Small intestine (tissue), 7 donors: Measurements from ENCODE around the gene PACSIN1. TPM values are rescaled to one million over a fixed set of nuclear protein-coding genes. Genes with fewer than 3 reads are reported as not detected.

ENCODE experiments used
- DNase-seq, 2 donors: peaks; one replicate each; pipeline versions ENCODE4 v3.0.0 to v3.0.0-alpha.2; 2013
- FAIRE-seq: peaks from 2 replicates; lab custom pipeline; 2012; peaks lifted over from hg19 to GRCh38; lab: Jason Lieb, UNC
- H3K27ac ChIP-seq, 3 donors: one replicate each; pipeline ENCODE4 v1.5.1; 2013; ENCODE audit warnings: low read length in 2 of 3, mild to moderate bottlenecking in 2 of 3, control low read depth in 1 of 3, inconsistent platforms in 1 of 3, low read depth in 1 of 3, moderate library complexity in 1 of 3
- H3K27me3 ChIP-seq, 3 donors: one replicate each; pipeline ENCODE4 v1.6.1; 2013; ENCODE audit warnings: low read length in 3 of 3, inconsistent platforms in 1 of 3; ENCODE audit not compliant: control insufficient read depth in 3 of 3, insufficient read depth in 3 of 3
- H3K36me3 ChIP-seq, 3 donors: one replicate each; pipeline ENCODE4 v1.6.1; 2013; ENCODE audit warnings: low read length in 3 of 3, inconsistent platforms in 1 of 3, low read depth in 1 of 3, mild to moderate bottlenecking in 1 of 3, moderate library complexity in 1 of 3; ENCODE audit not compliant: control insufficient read depth in 3 of 3, insufficient read depth in 2 of 3
- H3K4me1 ChIP-seq, 3 donors: one replicate each; pipeline ENCODE4 v1.6.1; 2013; ENCODE audit warnings: low read length in 2 of 3, inconsistent platforms in 1 of 3, low read depth in 1 of 3, mild to moderate bottlenecking in 1 of 3, moderate library complexity in 1 of 3; ENCODE audit not compliant: control insufficient read depth in 3 of 3, insufficient read depth in 2 of 3
- H3K4me3 ChIP-seq, 3 donors: one replicate each; pipeline ENCODE4 v1.5.1; 2013; ENCODE audit warnings: low read length in 3 of 3, control low read depth in 1 of 3, inconsistent platforms in 1 of 3, low read depth in 1 of 3, mild to moderate bottlenecking in 1 of 3, moderate library complexity in 1 of 3
- H3K9me3 ChIP-seq, 2 donors: one replicate each; pipeline ENCODE4 v1.6.1; 2013; ENCODE audit warnings: low read depth in 1 of 2, low read length in 1 of 2; ENCODE audit not compliant: control insufficient read depth in 2 of 2, insufficient read depth in 1 of 2
- WGBS, 3 donors: extraction: QIAGEN DNeasy Blood & Tissue Kit; methylation state at CpG; one replicate each; pipeline ENCODE4 v1.1.7; 2013; 5-methylcytosine and 5-hydroxymethylcytosine counted together
- polyA plus RNA-seq, 4 donors: library from polyadenylated mRNA; stranded (reverse) in 3 of 4; unstranded in 1 of 4; fragments of 200-250 nt in 3 of 4; fragments of 120-200 nt in 1 of 4; gene quantifications; one replicate each; pipeline versions ENCODE4 v1.2.1 to v1.2.3, GENCODE V29; 2013
- donor health status: healthy with polysubstance abuse.
- donor health status: control.
- donor health status: control.
- donor health status: Bipolar disorder and iron deficiency.
- donor health status: healthy.

The PACSIN1 gene
- polyA plus RNA-seq, 4 donors = 0.19 to 1.6 TPM; not detected in 2

DNA sequence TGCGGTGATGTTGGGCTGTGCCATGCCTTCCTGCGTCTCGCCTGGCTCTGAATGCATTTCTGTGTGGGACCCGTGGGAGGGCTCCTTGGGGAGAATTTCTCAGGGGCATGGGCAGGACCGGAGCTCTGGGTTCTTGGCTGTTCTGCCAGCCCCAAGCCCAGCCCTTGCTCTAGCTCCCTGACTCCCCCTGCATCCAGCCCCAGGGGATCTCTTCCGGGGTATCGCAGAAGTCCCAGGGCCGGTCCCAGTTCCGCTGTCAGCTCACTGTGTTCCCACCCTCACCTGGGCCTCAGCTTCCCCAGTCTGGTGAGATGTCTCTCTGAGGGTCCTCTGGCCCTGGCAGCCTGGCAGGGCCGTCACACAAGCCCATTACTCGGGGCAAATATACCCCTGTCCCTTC lies 69.8 kb downstream of the PACSIN1 start:
- Histone ChIP-seq H3K9me3 (no peaks in the 10 kb centered on the region), H3K36me3 (no peaks in the 10 kb centered on the region), H3K27ac (no peak overlapping the region), H3K4me3 (no peak overlapping the region), H3K4me1 (peaks cover 0 to 9% (median 0%) of the 10 kb centered on the region in 3 donors), H3K27me3 (no peaks in the 10 kb centered on the region)
- WGBS, 3 donors = 88 to 91% (median 88%) methylated on average over 11 of the region's 11 CpGs
- no peak for FAIRE-seq
- DNase-seq = no peak

DNA sequence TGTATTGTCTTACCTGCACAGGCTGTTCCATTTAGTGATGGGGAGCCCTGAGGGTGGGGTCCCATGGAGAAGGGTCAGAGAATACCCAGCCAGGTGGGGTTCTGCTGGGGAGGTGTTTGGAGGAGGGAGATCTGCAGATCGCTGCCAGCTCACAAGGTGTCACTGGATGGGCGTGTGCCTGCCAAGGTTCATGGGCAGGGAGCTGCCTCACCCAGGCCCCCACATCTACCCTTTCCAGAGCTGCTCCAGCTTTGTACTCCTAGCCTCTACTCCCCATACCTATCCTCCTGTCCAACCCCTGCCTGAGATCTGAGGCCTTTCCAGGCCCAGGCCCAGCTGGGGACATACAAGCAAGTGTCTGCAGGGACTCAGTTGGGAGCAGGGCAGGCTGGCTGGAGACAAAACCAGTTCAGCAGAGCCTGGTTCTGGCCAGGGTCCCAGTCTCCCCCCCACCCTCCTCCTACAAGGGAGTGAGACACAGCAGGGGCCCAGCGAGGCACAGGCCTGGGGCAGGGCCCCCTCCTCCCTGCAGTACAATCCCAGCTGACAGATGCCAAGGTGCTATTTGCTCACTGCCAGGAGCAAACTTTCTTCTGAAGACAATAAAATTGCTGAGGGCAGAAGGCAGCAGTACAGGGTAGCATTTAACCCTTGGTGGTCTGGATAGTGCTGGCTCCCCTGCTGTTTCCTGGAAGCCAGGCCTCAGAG lies 70.5 kb downstream of the PACSIN1 start:
- no peaks in the 10 kb centered on the region for H3K36me3 ChIP-seq
- no peak overlapping the region for H3K4me3 ChIP-seq
- no peaks in the 10 kb centered on the region for H3K9me3 ChIP-seq
- H3K27me3 ChIP-seq = no peaks in the 10 kb centered on the region
- no peak overlapping the region for H3K27ac ChIP-seq
- FAIRE-seq (no peak), DNase-seq (peak; percentile 37 to 70)
- H3K4me1 ChIP-seq = peaks cover 0 to 9% (median 0%) of the 10 kb centered on the region in 3 donors
- 20 to 61% (median 36%) methylated on average over 3 of the region's 3 CpGs for WGBS, 3 donors

DNA sequence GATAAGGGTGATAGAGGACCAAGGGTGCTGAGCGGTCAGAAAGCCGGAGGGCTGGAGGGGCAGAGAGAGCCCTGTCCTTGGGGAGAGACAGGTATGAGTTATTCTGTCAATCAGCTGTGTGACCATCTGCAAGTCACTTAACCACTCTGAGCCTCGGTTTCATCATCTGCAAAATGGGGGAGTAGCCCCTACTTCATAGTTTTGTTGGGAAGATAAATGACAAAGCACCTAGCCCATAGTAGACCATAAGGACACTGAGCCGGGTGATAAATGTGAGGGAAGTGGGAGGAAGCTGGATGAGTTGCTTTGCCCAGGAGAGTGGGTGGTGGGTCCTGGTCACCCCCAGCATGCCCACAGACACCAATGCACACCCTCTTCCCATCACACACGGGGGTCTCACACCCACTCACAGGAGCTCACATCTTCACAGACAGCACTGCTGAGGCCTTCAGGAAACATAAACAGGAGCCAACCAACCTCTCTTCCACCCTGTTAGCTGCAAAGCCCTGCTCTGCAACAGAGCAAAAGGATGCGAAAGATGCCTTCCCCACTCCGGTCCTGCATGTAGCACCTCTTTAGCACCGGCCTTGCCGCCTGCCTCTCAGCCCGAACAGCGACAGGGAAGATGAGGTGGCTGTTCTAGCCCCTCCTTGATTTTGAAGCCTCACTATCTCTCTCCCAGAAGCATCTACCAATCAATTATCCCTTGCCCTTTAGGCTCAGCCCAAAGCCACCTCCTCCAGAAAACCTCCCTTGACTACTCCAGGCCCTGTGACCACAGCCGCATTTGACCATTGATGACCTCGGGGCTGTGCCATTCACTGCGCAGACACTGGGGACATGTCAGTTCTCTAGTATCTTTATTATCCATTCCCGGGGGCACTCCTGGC lies 71.3 kb downstream of the PACSIN1 start:
- Histone ChIP-seq H3K4me1 (peaks cover 0 to 9% (median 0%) of the 10 kb centered on the region in 3 donors), H3K36me3 (no peaks in the 10 kb centered on the region), H3K27ac (no peak overlapping the region), H3K27me3 (no peaks in the 10 kb centered on the region), H3K4me3 (no peak overlapping the region), H3K9me3 (no peaks in the 10 kb centered on the region)
- FAIRE-seq = no peak
- DNase-seq = no peak
- 80 to 86% (median 81%) methylated on average over 15 of the region's 15 CpGs for WGBS, 3 donors

DNA sequence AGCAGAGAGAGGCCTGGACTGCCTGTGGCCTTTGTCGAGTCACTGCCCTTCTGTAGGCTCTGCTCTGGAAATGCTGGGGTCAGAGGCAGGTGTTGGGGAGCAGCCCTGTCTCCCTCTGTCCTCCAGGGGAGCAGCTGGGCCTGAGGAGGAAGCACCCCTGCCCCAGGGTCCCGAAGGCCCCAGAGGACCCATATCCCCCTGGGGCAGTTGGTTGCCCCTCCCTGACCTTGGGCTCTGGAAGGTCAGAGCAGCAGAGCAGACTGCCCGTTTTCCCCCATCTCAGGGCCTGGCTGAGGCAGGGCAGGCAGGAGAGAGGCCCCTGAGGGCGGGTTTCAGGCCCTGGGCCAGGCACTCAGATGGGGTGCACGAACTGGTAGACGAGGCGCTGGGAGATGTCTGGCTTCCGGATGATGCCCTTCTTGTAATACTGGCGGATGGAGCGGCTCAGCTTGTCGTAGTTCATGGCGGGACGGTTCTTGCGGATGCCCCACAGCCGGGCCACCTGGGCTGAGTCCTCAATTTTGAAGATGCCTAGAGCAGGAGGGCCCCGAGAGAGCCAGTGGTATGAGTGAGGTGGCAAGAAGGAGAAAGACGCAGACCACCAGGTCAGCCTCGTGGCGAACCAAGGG lies 72.2 kb downstream of the PACSIN1 start:
- no peaks in the 10 kb centered on the region for H3K27me3 ChIP-seq
- H3K4me3 ChIP-seq = no peak overlapping the region
- no peak overlapping the region for H3K27ac ChIP-seq
- H3K36me3 ChIP-seq = no peaks in the 10 kb centered on the region
- no peak for DNase-seq
- no peaks in the 10 kb centered on the region for H3K9me3 ChIP-seq
- H3K4me1 ChIP-seq = peaks cover 0 to 9% (median 0%) of the 10 kb centered on the region in 3 donors
- 85 to 87% (median 85%) methylated on average over 19 of the region's 19 CpGs for WGBS, 3 donors
- no peak for FAIRE-seq

DNA sequence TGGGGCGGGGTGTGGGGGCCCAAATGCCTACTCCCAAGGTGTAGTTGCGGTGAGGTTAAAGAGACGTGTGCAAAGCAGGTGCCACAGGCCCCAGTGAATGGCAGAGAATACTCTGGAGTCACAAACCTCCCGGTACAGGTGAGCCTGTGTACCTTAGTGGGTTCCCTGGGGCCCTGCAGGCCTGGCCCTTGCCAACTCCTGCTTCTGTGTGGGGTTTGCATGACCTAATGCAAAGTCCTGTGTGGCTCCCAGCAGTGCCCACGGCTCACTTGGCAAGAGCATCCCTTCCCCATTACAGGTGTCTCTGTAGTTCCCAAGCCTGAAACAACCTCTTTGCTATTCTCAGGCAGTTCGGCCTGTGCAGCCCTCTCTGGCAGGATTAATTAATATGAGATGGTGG lies 72.7 kb downstream of the PACSIN1 start:
- Histone ChIP-seq H3K4me3 (no peak overlapping the region), H3K36me3 (no peaks in the 10 kb centered on the region), H3K9me3 (no peaks in the 10 kb centered on the region), H3K27me3 (no peaks in the 10 kb centered on the region), H3K4me1 (peaks cover 0 to 9% (median 0%) of the 10 kb centered on the region in 3 donors), H3K27ac (no peak overlapping the region)
- DNase-seq (no peak), FAIRE-seq (no peak)
- 77 to 89% (median 78%) methylated on average over 6 of the region's 6 CpGs for WGBS, 3 donors

DNA sequence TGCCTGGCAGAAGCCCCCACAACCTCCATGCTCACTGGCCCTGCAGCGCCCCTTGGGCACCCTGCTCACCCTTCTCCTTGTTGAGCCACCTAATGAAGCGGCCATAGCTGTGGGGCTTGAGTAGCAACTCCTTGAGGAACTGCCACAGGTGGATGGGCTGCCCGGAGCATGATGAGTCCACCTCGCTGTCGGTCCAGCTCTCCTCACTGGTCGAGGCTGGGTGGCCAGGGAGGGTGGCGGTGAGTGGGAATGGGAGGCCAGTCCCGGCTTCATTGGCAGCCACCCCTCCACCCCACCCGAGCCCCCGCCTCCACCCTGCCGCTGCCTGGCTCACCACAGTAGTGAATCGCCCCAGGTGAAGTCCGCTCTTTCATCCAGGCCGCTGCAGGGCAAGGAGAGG lies 73.3 kb downstream of the PACSIN1 start:
- DNase-seq (no peak), FAIRE-seq (no peak)
- Histone ChIP-seq H3K9me3 (no peaks in the 10 kb centered on the region), H3K27ac (no peak overlapping the region), H3K4me3 (no peak overlapping the region), H3K4me1 (peaks cover 0 to 9% (median 0%) of the 10 kb centered on the region in 3 donors), H3K36me3 (no peaks in the 10 kb centered on the region), H3K27me3 (no peaks in the 10 kb centered on the region)
- WGBS, 3 donors = 66 to 86% (median 74%) methylated on average over 13 to 14 of the region's 14 CpGs

DNA sequence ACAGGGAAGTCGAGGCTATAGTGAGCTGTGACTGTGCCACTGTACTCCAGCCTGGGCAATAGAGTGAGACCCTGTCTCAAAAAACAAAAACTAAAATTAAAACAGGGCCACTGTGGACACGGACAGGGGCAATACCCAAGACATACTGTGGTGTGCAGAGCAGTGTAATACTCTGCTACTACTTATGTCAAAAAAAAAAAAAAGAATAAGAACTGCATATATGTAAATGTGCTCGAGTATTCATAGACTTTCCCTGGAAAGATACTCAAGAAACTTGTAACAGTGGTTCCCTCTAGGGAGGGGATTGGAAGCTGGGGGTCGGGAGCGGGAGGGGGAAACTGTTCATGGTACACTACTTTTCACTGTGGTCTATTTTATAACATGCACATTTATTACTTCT lies 74.3 kb downstream of the PACSIN1 start:
- no peak overlapping the region for H3K4me3 ChIP-seq
- H3K36me3 ChIP-seq = no peaks in the 10 kb centered on the region
- peaks cover 0 to 6% (median 0%) of the 10 kb centered on the region in 3 donors for H3K4me1 ChIP-seq
- H3K27me3 ChIP-seq = no peaks in the 10 kb centered on the region
- DNase-seq (no peak), FAIRE-seq (no peak)
- H3K9me3 ChIP-seq = no peaks in the 10 kb centered on the region
- no peak overlapping the region for H3K27ac ChIP-seq
- 77 to 83% (median 79%) methylated on average over 5 of the region's 5 CpGs for WGBS, 3 donors

DNA sequence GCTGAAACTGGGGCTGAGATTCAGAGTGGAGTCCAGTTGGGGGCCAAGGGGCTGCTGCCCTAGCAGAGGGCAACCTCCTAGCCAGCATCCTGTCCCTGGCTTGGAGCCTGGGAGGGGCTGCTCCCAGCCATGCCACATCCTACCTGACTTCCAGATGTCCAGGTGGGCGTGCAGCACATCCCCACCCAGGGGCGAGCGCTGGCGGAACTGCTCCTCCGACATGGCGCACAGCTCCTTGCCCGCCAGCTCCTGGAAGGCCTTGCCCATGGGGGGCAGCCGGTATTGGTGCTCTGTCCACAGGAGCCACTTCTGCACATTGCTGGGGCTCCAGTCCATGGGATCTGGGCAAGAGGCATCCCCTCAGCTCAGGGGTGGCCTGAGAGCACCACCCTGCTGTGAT lies 75.0 kb downstream of the PACSIN1 start:
- Histone ChIP-seq H3K4me1 (peaks cover 0 to 6% (median 0%) of the 10 kb centered on the region in 3 donors), H3K9me3 (no peaks in the 10 kb centered on the region), H3K4me3 (no peak overlapping the region), H3K27me3 (no peaks in the 10 kb centered on the region), H3K27ac (no peak overlapping the region), H3K36me3 (no peaks in the 10 kb centered on the region)
- no peak for FAIRE-seq
- WGBS, 3 donors = 89 to 92% (median 92%) methylated on average over 8 of the region's 8 CpGs
- no peak for DNase-seq
